Natural killer cell (primary cell): ENCODE results near the gene MLST8. TPM values are rescaled to one million over a fixed set of nuclear protein-coding genes. Genes with fewer than 3 reads are reported as not detected.

Source experiments
- ATAC-seq, 3 donors: fragments of 150-1000 bp in 2 of 3; fragments of 200-7000 bp in 1 of 3; cut with Tn5 transposase; 1 replicate in 1 of 3; 2 replicates in 2 of 3; pipeline ENCODE4 v1.10.0; 2021; ENCODE audit warnings: mild to moderate bottlenecking in 2 of 3, moderate library complexity in 2 of 3
- DNase-seq, 2 donors: peaks; one replicate each; pipeline versions ENCODE4 v3.0.0 to v3.0.0-alpha.2; 2013 to 2021; ENCODE audit warnings: mixed read lengths in 1 of 2
- H3K27ac ChIP-seq: one replicate; pipeline ENCODE4 v1.5.1; 2013; ENCODE audit warnings: mild to moderate bottlenecking, low read length
- H3K27me3 ChIP-seq: one replicate; pipeline ENCODE4 v1.6.1; 2013; ENCODE audit warnings: low read length; ENCODE audit not compliant: control insufficient read depth, insufficient read depth
- H3K36me3 ChIP-seq: one replicate; pipeline ENCODE4 v1.6.1; 2013; ENCODE audit warnings: low read length; ENCODE audit not compliant: control insufficient read depth, insufficient read depth
- H3K4me1 ChIP-seq: one replicate; pipeline ENCODE4 v1.6.1; 2013; ENCODE audit warnings: low read length; ENCODE audit not compliant: control insufficient read depth, insufficient read depth
- H3K4me3 ChIP-seq: one replicate; pipeline ENCODE4 v1.5.1; 2013; ENCODE audit warnings: low read length
- H3K9me3 ChIP-seq: one replicate; pipeline ENCODE4 v1.6.1; 2013; ENCODE audit warnings: low read length; ENCODE audit not compliant: control insufficient read depth, insufficient read depth
- H3K27ac Mint-ChIP-seq, 2 donors: one replicate each; pipeline ENCODE4 v1.8.0; 2022; ENCODE audit warnings: mild to moderate bottlenecking in 2 of 2, mixed read lengths in 2 of 2, moderate library complexity in 1 of 2
- H3K27me3 Mint-ChIP-seq, 2 donors: one replicate each; pipeline ENCODE4 v1.8.0; 2022; ENCODE audit warnings: low read depth in 2 of 2, mixed read lengths in 2 of 2
- H3K36me3 Mint-ChIP-seq: one replicate; pipeline ENCODE4 v1.8.0; 2022; ENCODE audit warnings: mixed read lengths
- H3K4me1 Mint-ChIP-seq, 2 donors: one replicate each; pipeline ENCODE4 v1.8.0; 2022; ENCODE audit warnings: mixed read lengths in 2 of 2
- H3K4me3 Mint-ChIP-seq: one replicate; pipeline ENCODE4 v1.8.0; 2022; ENCODE audit warnings: mild to moderate bottlenecking, moderate library complexity, mixed read lengths
- H3K9me3 Mint-ChIP-seq, 2 donors: one replicate each; pipeline ENCODE4 v1.8.0; 2022; ENCODE audit warnings: mixed read lengths in 2 of 2
- CTCF ChIP-seq: fragments of 200-600 bp; IDR thresholded peaks from one replicate; pipeline ENCODE4 v1.8.0; 2022; ENCODE audit warnings: antibody characterized with exemption
- WGBS: methylation state at CpG from one replicate; pipeline ENCODE4 v1.1.7; 2013; ENCODE audit warnings: missing lambda C conversion rate; ENCODE audit not compliant: insufficient coverage; 5-methylcytosine and 5-hydroxymethylcytosine counted together
- intact Hi-C: fragments of 100-400 bp; cut with micrococcal nuclease; formaldehyde crosslinking; loops from one replicate; pipeline ENCODE4 v1.14.2; 2022
- total RNA-seq, 4 donors: library from RNA; stranded (reverse); fragments of 120-200 nt in 1 of 4; gene quantifications; one replicate each; pipeline versions ENCODE4 v1.2.3 to v1.2.4, GENCODE V29; 2013 to 2022

Gene MLST8
- total RNA-seq, 3 donors from 2014 or later (not counting 1 experiment from before 2014, with no cell fraction given), result 19.7 to 30.2 (median 27.8) TPM

GRCh38 chr16:2213817-2214718 lies 8.8 kb downstream of the MLST8 start:
- DNase-seq, result no peak
- H3K27ac ChIP-seq, result no peak overlapping the region
- H3K4me3 Mint-ChIP-seq, result peak overlapping the region; percentile 80

GRCh38 chr16:2214719-2214968 lies 9.4 kb downstream of the MLST8 start, which contains the start of gene PGP:
Gene PGP, minus strand, starts transcription at chr16:2214840. Its CDS starts 63 bp downstream, at chr16:2214777.
- intact Hi-C loops, result loop anchor here (10.0 kb wide), 1 partner anchor 60 kb away; the partner anchor contains the start of gene TRAF7
- H3K9me3 ChIP-seq, result no peaks in the 10 kb centered on the region
- Mint-ChIP-seq H3K9me3 (no peaks in the 10 kb centered on the region), H3K27me3 (no peaks in the 10 kb centered on the region), H3K4me1 (peaks cover 0 to 16% of the 10 kb centered on the region in 2 donors), H3K4me3 (peak within 1 kb of the TSS; percentile 91), H3K27ac (peak within 1 kb of the TSS; percentile 71 to 87), H3K36me3 (no peaks in the 10 kb centered on the region)
- H3K4me1 ChIP-seq, result peaks cover 31% of the 10 kb centered on the region
- no peaks in the 10 kb centered on the region for H3K27me3 ChIP-seq
- WGBS, result under 1% methylated on average over 48 of the region's 48 CpGs
- peak within 1 kb of the TSS; percentile 58 for H3K27ac ChIP-seq
- peaks cover 5% of the 10 kb centered on the region for H3K36me3 ChIP-seq
- DNase-seq (no peak), ATAC-seq (peak; percentile 94 to 97 (median 95))
- H3K4me3 ChIP-seq, result peak within 1 kb of the TSS; percentile 53
- TF ChIP-seq CTCF, result no peak

More at GRCh38 chr16:2213817-2214718, 8.8 kb downstream of the MLST8 start:
- H3K9me3 ChIP-seq, result no peaks in the 10 kb centered on the region
- no peaks in the 10 kb centered on the region for H3K36me3 Mint-ChIP-seq
- intact Hi-C loops, result loop anchor here (10.0 kb wide), 1 partner anchor 59 kb away; the partner anchor contains the start of gene TRAF7
- peak in 1 of 3 donors; percentile 1 for ATAC-seq
- peak overlapping the region in 1 of 2 donors; percentile 87 for H3K27ac Mint-ChIP-seq
- H3K4me3 ChIP-seq, result peak overlapping the region; percentile 10
- peaks cover 0 to 16% of the 10 kb centered on the region in 2 donors for H3K4me1 Mint-ChIP-seq
- TF ChIP-seq CTCF, result no peak
- no peaks in the 10 kb centered on the region for H3K27me3 Mint-ChIP-seq
- peaks cover 31% of the 10 kb centered on the region for H3K4me1 ChIP-seq
- peaks cover 10% of the 10 kb centered on the region for H3K36me3 ChIP-seq
- no peaks in the 10 kb centered on the region for H3K9me3 Mint-ChIP-seq
- WGBS, result 2% methylated on average over 98 of the region's 98 CpGs
- H3K27me3 ChIP-seq, result no peaks in the 10 kb centered on the region

GRCh38 chr16:2216330-2216729 lies 11.1 kb downstream of the MLST8 start:
- Histone ChIP-seq H3K27ac (no peak overlapping the region), H3K36me3 (peaks cover 5% of the 10 kb centered on the region), H3K4me3 (no peak overlapping the region), H3K9me3 (no peaks in the 10 kb centered on the region), H3K4me1 (peaks cover 31% of the 10 kb centered on the region), H3K27me3 (no peaks in the 10 kb centered on the region)
- Mint-ChIP-seq H3K4me3 (peak overlapping the region; percentile 91), H3K9me3 (no peaks in the 10 kb centered on the region), H3K36me3 (no peaks in the 10 kb centered on the region), H3K4me1 (peaks cover 0 to 16% of the 10 kb centered on the region in 2 donors), H3K27ac (no peak overlapping the region), H3K27me3 (no peaks in the 10 kb centered on the region)
- no peak for ATAC-seq
- no peak for DNase-seq
- intact Hi-C loops, result loop anchor here (10.0 kb wide), 1 partner anchor 62 kb away; the partner anchor contains the start of gene TRAF7
- 94% methylated on average over 3 of the region's 4 CpGs for WGBS
- TF ChIP-seq CTCF, result no peak
